Sigmoid colon (tissue), 7 donors: Measurements from ENCODE around the gene RER1. TPM values are rescaled to one million over a fixed set of nuclear protein-coding genes. Genes with fewer than 3 reads are reported as not detected.

Source experiments
- DNase-seq: peaks from one replicate; pipeline ENCODE4 v3.0.0-alpha.2; 2019
- H3K27ac ChIP-seq, 4 donors: fragments of 200-600 bp; sonication (generic); one replicate each; pipeline ENCODE4 v1.5.1; 2016 to 2019; ENCODE audit warnings: mild to moderate bottlenecking in 1 of 4
- H3K27me3 ChIP-seq, 3 donors: fragments of 200-600 bp; sonication (generic); one replicate each; pipeline ENCODE4 v1.5.1; 2019; ENCODE audit warnings: mild to moderate bottlenecking in 1 of 3
- H3K36me3 ChIP-seq, 4 donors: fragments of 200-600 bp; sonication (generic); one replicate each; pipeline ENCODE4 v1.5.1; 2016 to 2019
- H3K4me1 ChIP-seq, 4 donors: fragments of 200-600 bp; sonication (generic); one replicate each; pipeline ENCODE4 v1.5.1; 2017 to 2019
- H3K4me3 ChIP-seq, 4 donors: fragments of 200-600 bp; sonication (generic); one replicate each; pipeline ENCODE4 v1.5.1; 2017 to 2019; ENCODE audit warnings: mild to moderate bottlenecking in 2 of 4, moderate library complexity in 1 of 4
- H3K9me3 ChIP-seq, 4 donors: fragments of 200-600 bp in 3 of 4; sonication (generic) in 3 of 4; one replicate each; pipeline versions ENCODE4 v1.5.1 to v1.6.1; 2013 to 2019
- EP300 ChIP-seq, 4 donors: sonication (generic); formaldehyde crosslinking; IDR thresholded peaks; one replicate each; pipeline ENCODE4 v1.6.1; 2017; ENCODE audit warnings: antibody characterized with exemption in 4 of 4
- POLR2A ChIP-seq, 2 donors: fragments of 450-650 bp; IDR thresholded peaks; one replicate each; pipeline ENCODE4 v1.6.1; 2016; ENCODE audit warnings: antibody characterized with exemption in 2 of 2, mild to moderate bottlenecking in 2 of 2, moderate library complexity in 2 of 2
- POLR2AphosphoS5 ChIP-seq, 4 donors: sonication (generic); formaldehyde crosslinking; IDR thresholded peaks; one replicate each; pipeline ENCODE4 v1.6.1; 2017; ENCODE audit warnings: antibody characterized with exemption in 4 of 4
- WGBS, 2 donors: extraction: QIAGEN DNeasy Blood & Tissue Kit; methylation state at CpG; one replicate each; pipeline ENCODE4 v1.1.7; 2013; 5-methylcytosine and 5-hydroxymethylcytosine counted together
- intact Hi-C: fragments of 100-400 bp; cut with DNase I; formaldehyde crosslinking; loops from one replicate; pipeline ENCODE4 v1.15.1; 2023
- polyA plus RNA-seq, 3 donors: library from polyadenylated mRNA; stranded (reverse); fragments of 200-250 nt; gene quantifications; one replicate each; pipeline ENCODE4 v1.2.3, GENCODE V29; 2013
- total RNA-seq, 4 donors: library from RNA; depleted of rRNA; stranded (reverse); fragments of >200 nt; gene quantifications; one replicate each; pipeline ENCODE4 v1.1.0, GENCODE V29; 2016
- TF ChIP-seq, protein P1 (sequence below), 4 experiments: fragments of 450-650 bp in 3 of 4; fragments of 200-600 bp in 1 of 4; IDR thresholded peaks; one replicate each; pipeline ENCODE4 v1.5.1; 2016 to 2019; ENCODE audit warnings: antibody characterized with exemption in 4 of 4, mild to moderate bottlenecking in 3 of 4, moderate library complexity in 2 of 4
- donor health status: healthy with polysubstance abuse.
- donor health status: Bipolar disorder and iron deficiency.
- donor health status: healthy.

Gene RER1
- total and polyA plus RNA-seq, 7 donors: 40.8 to 113 (median 51.7) TPM

DNA sequence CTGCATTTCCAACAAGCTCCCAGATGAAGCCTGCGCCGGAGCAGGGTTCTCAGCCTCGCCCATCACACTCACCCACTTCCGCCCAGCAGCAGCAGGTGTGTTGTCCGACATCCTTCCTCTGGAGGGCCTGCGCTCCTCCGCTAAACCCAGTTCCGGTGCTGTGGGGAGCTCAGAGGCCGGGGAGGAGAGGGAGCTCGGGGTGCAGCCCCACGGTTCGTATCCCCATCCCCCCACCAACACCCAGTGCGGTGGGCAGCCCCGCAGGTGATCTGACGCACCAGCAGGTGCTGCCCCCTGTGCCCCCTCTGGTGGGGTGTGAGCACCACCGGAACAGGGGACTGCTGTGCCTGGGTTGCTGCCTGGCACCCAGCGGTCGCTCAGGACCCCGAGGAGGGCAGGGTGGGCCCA is 24.2 kb downstream of the RER1 start:
- Histone ChIP-seq H3K27me3 (peaks cover 6 to 54% (median 42%) of the 10 kb centered on the region in 3 donors), H3K27ac (no peak overlapping the region), H3K9me3 (no peaks in the 10 kb centered on the region), H3K4me3 (no peak overlapping the region), H3K36me3 (no peaks in the 10 kb centered on the region), H3K4me1 (peaks cover 0 to 31% (median 26%) of the 10 kb centered on the region in 4 donors)
- DNase-seq: no peak
- intact Hi-C loops: loop anchor here (10.0 kb wide), 2 partner anchors 229 to 501 kb away; partner anchors contain the start of genes CALML6 and TMEM52
- 7 to 31% methylated on average over 19 of the region's 19 CpGs for whole genome bisulfite sequencing, 2 donors
- TF ChIP-seq POLR2AphosphoS5 (IDR thresholded peaks at IDR 0.05) (no peak), EP300 (IDR thresholded peaks at IDR 0.05) (no peak), POLR2A (IDR thresholded peaks at IDR 0.05) (no peak)
- TF ChIP-seq, protein P1, sequence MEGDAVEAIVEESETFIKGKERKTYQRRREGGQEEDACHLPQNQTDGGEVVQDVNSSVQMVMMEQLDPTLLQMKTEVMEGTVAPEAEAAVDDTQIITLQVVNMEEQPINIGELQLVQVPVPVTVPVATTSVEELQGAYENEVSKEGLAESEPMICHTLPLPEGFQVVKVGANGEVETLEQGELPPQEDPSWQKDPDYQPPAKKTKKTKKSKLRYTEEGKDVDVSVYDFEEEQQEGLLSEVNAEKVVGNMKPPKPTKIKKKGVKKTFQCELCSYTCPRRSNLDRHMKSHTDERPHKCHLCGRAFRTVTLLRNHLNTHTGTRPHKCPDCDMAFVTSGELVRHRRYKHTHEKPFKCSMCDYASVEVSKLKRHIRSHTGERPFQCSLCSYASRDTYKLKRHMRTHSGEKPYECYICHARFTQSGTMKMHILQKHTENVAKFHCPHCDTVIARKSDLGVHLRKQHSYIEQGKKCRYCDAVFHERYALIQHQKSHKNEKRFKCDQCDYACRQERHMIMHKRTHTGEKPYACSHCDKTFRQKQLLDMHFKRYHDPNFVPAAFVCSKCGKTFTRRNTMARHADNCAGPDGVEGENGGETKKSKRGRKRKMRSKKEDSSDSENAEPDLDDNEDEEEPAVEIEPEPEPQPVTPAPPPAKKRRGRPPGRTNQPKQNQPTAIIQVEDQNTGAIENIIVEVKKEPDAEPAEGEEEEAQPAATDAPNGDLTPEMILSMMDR (IDR thresholded peaks at IDR 0.05): no peak

DNA sequence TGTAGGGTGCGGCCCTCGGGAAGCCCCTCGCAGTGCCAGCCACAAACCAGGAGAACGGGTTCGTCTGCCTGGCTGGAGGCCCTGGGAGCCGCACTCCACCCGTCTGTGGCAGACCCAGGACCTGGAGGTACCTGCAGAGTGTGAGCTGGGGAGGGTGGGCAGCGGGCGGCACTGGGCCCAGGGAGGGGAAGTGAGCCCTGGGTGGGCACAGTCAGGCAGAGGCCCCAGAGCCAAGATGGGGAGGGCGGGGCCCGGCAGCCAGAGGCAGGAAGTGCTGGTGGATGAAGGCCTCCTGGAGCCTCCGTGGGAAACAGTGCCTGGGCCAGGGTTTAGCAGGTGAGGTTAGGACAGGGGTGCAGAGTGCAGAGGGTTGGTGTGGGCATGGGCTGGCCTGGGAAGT is 24.8 kb downstream of the RER1 start:
- no peak for DNase-seq
- 5 to 21% methylated on average over 12 of the region's 12 CpGs for WGBS, 2 donors
- Histone ChIP-seq H3K36me3 (no peaks in the 10 kb centered on the region), H3K27ac (no peak overlapping the region), H3K4me1 (peaks cover 0 to 30% (median 24%) of the 10 kb centered on the region in 4 donors), H3K4me3 (no peak overlapping the region), H3K27me3 (peaks cover 6 to 60% (median 43%) of the 10 kb centered on the region in 3 donors), H3K9me3 (no peaks in the 10 kb centered on the region)
- intact Hi-C loops: loop anchor here (10.0 kb wide), 2 partner anchors 228 to 502 kb away; partner anchors contain the start of genes CALML6 and TMEM52
- TF ChIP-seq POLR2A (IDR thresholded peaks at IDR 0.05) (no peak), EP300 (IDR thresholded peaks at IDR 0.05) (no peak), POLR2AphosphoS5 (IDR thresholded peaks at IDR 0.05) (no peak)
- TF ChIP-seq, protein P1 (IDR thresholded peaks at IDR 0.05): no peak

DNA sequence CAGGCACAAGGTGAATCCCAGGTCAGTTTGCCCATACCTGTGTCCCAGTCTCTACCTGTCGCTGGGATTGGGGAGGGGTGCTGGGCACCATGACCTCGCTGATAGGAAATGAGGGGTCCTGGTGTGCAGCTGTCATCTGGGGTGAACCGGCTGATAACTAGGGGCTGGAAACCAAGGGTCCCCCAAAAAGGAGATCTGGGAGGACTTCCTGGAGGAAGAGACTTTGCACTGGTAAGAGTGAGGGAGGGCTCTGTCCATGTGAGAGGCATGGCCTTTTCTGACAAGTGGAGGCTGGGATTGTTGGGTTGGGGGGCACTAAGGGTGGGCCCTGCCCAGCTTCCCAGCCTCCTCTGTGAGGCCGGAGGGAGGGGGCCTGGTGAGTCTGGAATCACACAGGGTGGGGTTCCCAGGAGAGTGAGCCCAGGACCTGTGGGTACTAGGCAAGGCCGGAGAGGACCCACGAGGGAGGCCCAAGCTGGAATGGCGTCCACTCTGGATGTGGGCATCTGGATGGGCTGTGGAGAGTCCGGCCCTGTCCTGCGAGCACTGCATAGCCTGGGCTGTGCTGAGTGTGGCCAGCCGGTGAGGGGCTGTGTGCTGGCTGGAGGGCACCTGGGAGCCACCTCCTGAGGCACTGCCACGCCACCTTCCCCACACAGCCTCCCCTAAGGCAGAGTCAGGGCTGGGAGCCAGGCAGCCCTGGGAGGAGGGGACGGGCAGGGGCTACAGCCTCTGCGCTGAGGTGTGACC is 25.6 kb downstream of the RER1 start:
- Histone ChIP-seq H3K9me3 (no peaks in the 10 kb centered on the region), H3K27me3 (peaks cover 6 to 68% (median 49%) of the 10 kb centered on the region in 3 donors), H3K4me1 (peaks cover 0 to 22% (median 18%) of the 10 kb centered on the region in 4 donors), H3K4me3 (no peak overlapping the region), H3K36me3 (no peaks in the 10 kb centered on the region), H3K27ac (no peak overlapping the region)
- WGBS, 2 donors: 86 to 87% methylated on average over 13 of the region's 13 CpGs
- no peak for DNase-seq
- intact Hi-C loops: loop anchor here (10.0 kb wide), 2 partner anchors 228 to 502 kb away; partner anchors contain the start of genes CALML6 and TMEM52
- no peak for TF ChIP-seq EP300 (IDR thresholded peaks at IDR 0.05)
- TF ChIP-seq, protein P1 (IDR thresholded peaks at IDR 0.05): no peak
- TF ChIP-seq POLR2AphosphoS5 (IDR thresholded peaks at IDR 0.05): no peak
- no peak for TF ChIP-seq POLR2A (IDR thresholded peaks at IDR 0.05)

DNA sequence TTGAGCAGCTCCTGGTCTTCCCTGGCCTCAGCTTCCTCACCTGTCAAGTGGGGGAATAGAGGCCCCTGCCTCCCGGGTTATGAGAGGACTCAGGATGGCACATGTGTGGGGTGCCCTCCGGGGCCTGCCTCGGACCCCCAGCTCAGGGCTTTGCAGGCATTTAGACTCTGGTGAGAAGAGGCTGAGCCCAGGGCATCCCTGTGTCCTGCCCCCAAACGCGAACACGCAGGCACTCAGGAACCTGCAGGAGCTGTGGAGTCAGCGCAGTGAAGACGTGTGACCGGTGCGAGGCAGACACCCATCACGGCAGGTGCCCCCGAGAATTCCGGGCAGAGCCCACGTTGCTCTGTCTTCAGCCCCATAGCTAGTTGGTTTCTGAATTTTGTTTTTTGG is 26.2 kb downstream of the RER1 start:
- 84 to 86% methylated on average over 14 of the region's 14 CpGs for WGBS, 2 donors
- Histone ChIP-seq H3K27ac (no peak overlapping the region), H3K36me3 (no peaks in the 10 kb centered on the region), H3K9me3 (no peaks in the 10 kb centered on the region), H3K4me1 (peaks cover 0 to 19% (median 18%) of the 10 kb centered on the region in 4 donors), H3K27me3 (peaks cover 6 to 74% (median 54%) of the 10 kb centered on the region in 3 donors), H3K4me3 (no peak overlapping the region)
- no peak for TF ChIP-seq POLR2A (IDR thresholded peaks at IDR 0.05)
- TF ChIP-seq, protein P1 (IDR thresholded peaks at IDR 0.05): no peak
- TF ChIP-seq POLR2AphosphoS5 (IDR thresholded peaks at IDR 0.05): no peak
- no peak for TF ChIP-seq EP300 (IDR thresholded peaks at IDR 0.05)
- intact Hi-C loops: loop anchor here (10.0 kb wide), 2 partner anchors 227 to 503 kb away; partner anchors contain the start of genes CALML6 and TMEM52
- no peak for DNase-seq
